Caco-2 (cell line): ENCODE measurements around the gene RNASEH2A. TPM values are rescaled to one million over a fixed set of nuclear protein-coding genes. Genes with fewer than 3 reads are reported as not detected.

Experiments
- BruUV-seq: library from RNA; stranded (reverse); fragments of 400-500 nt; replicated peaks from 2 replicates; lab custom pipeline; 2021; lab: Mats Ljungman, UMichigan
- CTCF ChIA-PET: fragments of 300-600 bp; sonication (Branson Sonifier 250); formaldehyde crosslinking; loops from one replicate; lab custom pipeline; 2022; ENCODE audit warnings: antibody characterized with exemption; lab: Charles Lee
- POLR2A ChIA-PET: fragments of 300-600 bp; sonication (Branson Sonifier 250); formaldehyde crosslinking; loops from one replicate; lab custom pipeline; 2022; ENCODE audit warnings: antibody characterized with exemption; lab: Charles Lee
- DNase-seq, 2 experiments: peaks; one replicate each; pipeline versions ENCODE4 v3.0.0 to v3.0.0-alpha.2; 2020 to 2022
- H3K27me3 ChIP-seq: replicated peaks from 2 replicates; pipeline ENCODE4 v1.6.0; 2011; ENCODE audit warnings: low read length; ENCODE audit not compliant: control insufficient read depth, insufficient read depth
- H3K36me3 ChIP-seq: 2 replicates; pipeline ENCODE4 v1.5.1; 2011; ENCODE audit warnings: low read length; ENCODE audit not compliant: control insufficient read depth, insufficient read depth
- H3K4me1 ChIP-seq: fragments of 250-450 bp; sonication (Bioruptor Pico); 2 replicates; pipeline ENCODE4 v1.5.1; 2020; ENCODE audit warnings: mild to moderate bottlenecking
- H3K4me3 ChIP-seq: 2 replicates; pipeline ENCODE4 v1.5.1; 2011; ENCODE audit warnings: low read depth, mild to moderate bottlenecking, control low read depth, low read length
- H3K9me3 ChIP-seq: fragments of 250-450 bp; sonication (Bioruptor Pico); 2 replicates; pipeline ENCODE4 v1.5.1; 2020; ENCODE audit warnings: mild to moderate bottlenecking, moderate library complexity
- H3K27ac Mint-ChIP-seq: one replicate; pipeline ENCODE4 v1.8.0; 2022; ENCODE audit warnings: mixed read lengths; ENCODE audit not compliant: unreplicated experiment
- H3K27me3 Mint-ChIP-seq: one replicate; pipeline ENCODE4 v1.8.0; 2022; ENCODE audit warnings: mixed read lengths; ENCODE audit not compliant: insufficient read depth, unreplicated experiment
- H3K36me3 Mint-ChIP-seq: one replicate; pipeline ENCODE4 v1.8.0; 2022; ENCODE audit warnings: mild to moderate bottlenecking, mixed read lengths; ENCODE audit not compliant: insufficient read depth, unreplicated experiment
- H3K4me1 Mint-ChIP-seq: one replicate; pipeline ENCODE4 v1.8.0; 2022; ENCODE audit warnings: low read depth, mixed read lengths; ENCODE audit not compliant: unreplicated experiment
- H3K4me3 Mint-ChIP-seq: one replicate; pipeline ENCODE4 v1.8.0; 2022; ENCODE audit warnings: mild to moderate bottlenecking, moderate library complexity, mixed read lengths; ENCODE audit not compliant: unreplicated experiment
- H3K9me3 Mint-ChIP-seq: one replicate; pipeline ENCODE4 v1.8.0; 2022; ENCODE audit warnings: mixed read lengths; ENCODE audit not compliant: unreplicated experiment
- CTCF ChIP-seq, 2 experiments: fragments of 200-600 bp in 1 of 2; IDR thresholded peaks; 1 replicate in 1 of 2; 2 replicates in 1 of 2; pipeline versions ENCODE4 v1.5.1 to v1.8.0; 2011 to 2022; ENCODE audit warnings: antibody characterized with exemption in 1 of 2, control low read depth in 1 of 2, inconsistent platforms in 1 of 2, low read depth in 1 of 2, low read length in 1 of 2, mild to moderate bottlenecking in 1 of 2, moderate library complexity in 1 of 2; ENCODE audit not compliant: insufficient read depth in 1 of 2, severe bottlenecking in 1 of 2, unreplicated experiment in 1 of 2
- intact Hi-C: fragments of 100-400 bp; cut with micrococcal nuclease; formaldehyde crosslinking; loops from one replicate; pipeline ENCODE4 v1.10.0; 2022; ENCODE audit not compliant: unreplicated experiment
- total RNA-seq: library from RNA; stranded (reverse); gene quantifications from 2 replicates; pipeline ENCODE4 v1.2.3, GENCODE V29; 2022

The RNASEH2A gene
- total RNA-seq, 1 experiment from 2014 or later: 37.6 TPM

- Mint-ChIP-seq H3K36me3 (peaks cover 48% of the 10 kb centered on the region), H3K27me3 (no peaks in the 10 kb centered on the region), H3K27ac (peak overlapping the region; percentile 83), H3K4me1 (peaks cover 26% of the 10 kb centered on the region), H3K4me3 (peak overlapping the region; percentile 92), H3K9me3 (no peaks in the 10 kb centered on the region)
- DNase-seq: peak; percentile 70 to 76
- POLR2A ChIA-PET: interaction anchor here (0.7 to 3.0 kb wide), 13 partner anchors 10 to 127 kb away, joined by 3 to 36 read pairs (median 5); partner anchors contain the start of genes PRDX2, RNASEH2A, SYCE2 and THSD8
- Histone ChIP-seq H3K27me3 (no peaks in the 10 kb centered on the region), H3K9me3 (no peaks in the 10 kb centered on the region), H3K4me1 (peaks cover 33% of the 10 kb centered on the region), H3K4me3 (peak overlapping the region; percentile 93), H3K36me3 (no peaks in the 10 kb centered on the region; the same call in 1 of the 2 replicates)
- TF ChIP-seq CTCF (IDR thresholded peaks at IDR 0.05; ENCODE audit: insufficient read depth in 1 of 2, low read depth in 1 of 2, low read length in 1 of 2, severe bottlenecking in 1 of 2, unreplicated experiment in 1 of 2): no peak
- intact Hi-C loops: loop anchor here (1.0 to 5.0 kb wide), 2 partner anchors 15 to 360 kb away; partner anchors contain the start of genes IER2 and STX10
- BruUV-seq: TSS peak; percentile 67
- CTCF ChIA-PET: interaction anchor here (0.6 to 3.7 kb wide), 8 partner anchors 9 to 58 kb away, joined by 3 to 38 read pairs (median 4); partner anchors contain the start of genes RNASEH2A and TRIR
Measured at GRCh38 chr19:12792051-12792852, 14.1 kb upstream of the RNASEH2A start.

GRCh38 chr19:12792853-12793289 lies 13.5 kb upstream of the RNASEH2A start:
- Mint-ChIP-seq H3K27me3 (no peaks in the 10 kb centered on the region), H3K27ac (peak overlapping the region; percentile 83), H3K9me3 (no peaks in the 10 kb centered on the region), H3K4me3 (peak overlapping the region; percentile 92), H3K36me3 (peaks cover 54% of the 10 kb centered on the region), H3K4me1 (peaks cover 26% of the 10 kb centered on the region)
- TSS peak; percentile 45 for BruUV-seq
- no peak for TF ChIP-seq CTCF (IDR thresholded peaks at IDR 0.05; ENCODE audit: insufficient read depth in 1 of 2, low read depth in 1 of 2, low read length in 1 of 2, severe bottlenecking in 1 of 2, unreplicated experiment in 1 of 2)
- CTCF ChIA-PET: interaction anchor here (0.5 to 3.7 kb wide), 8 partner anchors 10 to 184 kb away, joined by 3 to 38 read pairs (median 5); partner anchors contain the start of gene TRIR
- no peak for DNase-seq
- Histone ChIP-seq H3K36me3 (no peaks in the 10 kb centered on the region; the same call in 1 of the 2 replicates), H3K9me3 (no peaks in the 10 kb centered on the region), H3K27me3 (no peaks in the 10 kb centered on the region), H3K4me3 (peak overlapping the region; percentile 93), H3K4me1 (peaks cover 30% of the 10 kb centered on the region)
- intact Hi-C loops: loop anchor here (1.0 to 5.0 kb wide), 2 partner anchors 16 to 359 kb away; partner anchors contain the start of genes IER2 and STX10
- POLR2A ChIA-PET: interaction anchor here (0.6 to 3.0 kb wide), 10 partner anchors 9 to 1374 kb away, joined by 3 to 36 read pairs (median 8); partner anchors contain the start of genes GET3, PRDX2, RGL3 and RNASEH2A
